SU-DHL-6 (cell line): ENCODE data around the gene SP2.

ENCODE experiments used
- CTCF ChIP-seq: fragments of 200-600 bp; sonication (generic); IDR thresholded peaks from one replicate; pipeline ENCODE4 v1.5.1; 2017; ENCODE audit warnings: antibody characterized with exemption, mild to moderate bottlenecking, low read length, moderate library complexity; ENCODE audit not compliant: insufficient read depth, poor library complexity, severe bottlenecking
- EZH2phosphoT487 ChIP-seq: fragments of 200-600 bp; sonication (generic), shearing (Covaris generic); conservative IDR thresholded peaks from 2 replicates; pipeline ENCODE4 v1.6.1; 2018; ENCODE audit warnings: mild to moderate bottlenecking, antibody characterized with exemption, low read length, moderate library complexity, mixed read lengths

- TF ChIP-seq CTCF (no peak), EZH2phosphoT487 (no peak)
Observed at GRCh38 chr17:47883589-47884426, 12.2 kb upstream of the SP2 start.
